ENCODE data around the gene MAMDC2.

DNA sequence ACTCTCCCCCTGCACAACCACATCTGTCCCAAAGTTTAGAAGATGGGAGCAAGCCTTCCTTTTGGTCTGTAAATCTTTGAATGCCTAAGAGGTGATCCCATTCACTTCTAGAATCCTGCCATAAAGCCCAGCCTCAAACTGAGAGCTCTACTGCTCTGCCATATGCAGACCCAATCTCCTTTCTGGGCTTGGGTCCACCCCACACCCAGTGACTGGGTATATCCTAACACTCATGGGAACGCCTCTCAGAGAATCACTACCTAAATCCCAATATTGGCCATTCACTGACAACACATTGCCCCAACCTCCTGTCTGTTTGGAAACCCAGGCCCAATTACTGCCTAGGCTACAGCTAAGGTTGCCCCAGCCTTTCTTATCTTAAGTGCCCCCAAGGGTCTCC, 90.7 kb downstream of the MAMDC2 start:
- no peak for TF ChIP-seq EZH2 (optimal IDR thresholded peaks at IDR 0.05; ENCODE audit: low read depth, low read length)
- no peak for TF ChIP-seq CTCF (IDR thresholded peaks at IDR 0.05; ENCODE audit: low read length)
